ENCODE measurements around the gene CYP3A5.
"Not testable (repeated sequence)": the region's sequence is repeated elsewhere in the genome, so short reads cannot be mapped to it uniquely, and the experiment has no call there.

CYP3A5 gene

DNA sequence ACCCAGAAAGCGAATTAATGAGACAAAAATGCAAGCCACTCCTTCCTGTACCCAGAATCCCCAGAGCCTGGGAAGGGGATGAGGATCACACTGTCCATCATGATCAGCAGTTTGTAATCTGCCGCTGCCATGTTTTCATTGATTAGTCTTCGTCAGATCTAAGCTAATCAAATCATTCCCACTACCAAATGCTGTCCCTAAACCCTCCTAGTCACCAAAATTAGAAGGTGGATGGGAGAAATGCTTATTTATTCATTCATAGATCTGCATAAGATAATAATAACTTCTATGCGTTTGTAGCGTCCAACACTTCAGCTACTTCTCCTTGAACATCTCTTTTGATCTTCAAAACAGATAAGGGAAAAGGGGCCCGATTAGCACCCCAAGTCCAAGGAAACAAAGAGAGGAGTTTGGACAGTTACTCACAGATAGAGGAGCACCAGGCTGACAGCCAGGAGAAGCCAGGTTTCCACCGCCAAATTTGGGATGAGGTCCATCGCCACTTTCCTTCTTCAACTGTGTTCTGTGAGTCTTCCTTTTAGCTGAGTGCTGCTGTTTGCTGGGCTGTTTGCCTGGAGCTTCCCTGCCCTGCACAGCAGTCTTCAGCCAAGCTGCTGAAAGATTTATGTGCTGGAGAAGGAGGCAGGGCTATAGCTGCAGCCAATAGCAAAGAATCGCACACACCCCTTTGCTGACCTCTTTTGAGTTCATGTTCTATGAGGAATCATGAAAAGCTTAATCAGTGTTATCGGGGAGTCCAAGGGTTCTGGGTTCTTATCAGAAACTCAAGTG is at the start of gene CYP3A5:
Gene CYP3A5 (minus strand): TSS at position 597 of the 792 bp plus-strand sequence. CDS start 100 bp downstream, at position 497.
- DNase-seq, result no peak

- no peak for DNase-seq
These were observed 48.8 kb upstream of the CYP3A5 start for GRCh38 chr7:99728615-99729014.

DNA sequence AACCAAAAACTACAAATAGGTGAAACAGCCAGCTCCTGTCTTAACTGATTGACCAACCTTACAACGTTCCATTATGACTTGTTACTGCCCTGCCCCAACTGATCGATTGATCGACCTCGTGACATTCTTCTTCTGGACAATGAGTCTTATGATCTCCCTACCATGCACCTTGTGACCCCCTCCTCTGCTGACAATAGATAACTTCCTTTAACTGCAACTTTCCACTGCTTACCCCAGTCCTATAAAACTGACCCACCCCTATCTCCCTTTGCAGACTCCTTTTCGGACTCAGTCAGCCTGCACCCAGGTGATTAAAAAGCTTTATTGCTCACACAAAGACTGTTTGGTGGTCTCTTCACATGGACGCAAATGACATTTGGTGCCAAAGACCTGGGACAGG is 43.4 kb upstream of the CYP3A5 start:
- not testable (repeated sequence) for DNase-seq

DNA sequence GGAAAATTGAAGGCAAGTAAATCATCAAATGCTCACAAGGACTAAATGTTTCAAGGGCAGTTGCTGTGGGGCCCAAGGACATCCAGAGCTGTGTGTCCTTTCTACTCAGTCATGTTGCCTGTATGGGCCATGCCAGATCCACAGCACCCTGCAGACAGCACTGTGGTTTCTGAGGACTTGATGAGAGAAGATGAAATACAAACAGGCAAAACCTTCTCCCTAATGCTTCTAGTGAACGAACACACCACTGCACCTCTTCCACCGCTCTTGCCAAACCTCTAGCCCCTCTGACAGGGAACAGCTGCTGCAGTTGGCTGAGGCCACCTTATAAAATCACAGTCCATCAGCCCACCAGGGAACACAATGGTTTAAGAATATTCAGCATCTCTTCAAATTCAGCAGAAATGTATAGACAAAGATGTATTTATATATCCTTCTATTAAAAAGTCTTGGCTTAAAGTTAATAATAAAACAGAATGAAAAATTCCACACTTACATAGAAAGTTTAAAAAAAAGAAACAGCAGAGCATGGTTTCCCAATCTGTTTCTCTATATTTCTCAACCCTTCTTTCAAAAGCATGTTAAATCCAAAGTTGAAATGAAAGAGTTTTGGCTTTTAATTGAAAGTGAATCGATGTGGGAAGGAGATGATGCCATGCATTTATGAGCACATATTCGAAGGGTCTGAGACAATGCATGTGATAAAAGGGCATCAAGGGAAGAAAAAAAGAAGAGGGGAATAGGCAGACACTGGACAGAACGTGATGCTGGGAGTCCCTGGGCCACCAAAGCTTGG is 41.2 kb upstream of the CYP3A5 start:
- no peak for DNase-seq

DNA sequence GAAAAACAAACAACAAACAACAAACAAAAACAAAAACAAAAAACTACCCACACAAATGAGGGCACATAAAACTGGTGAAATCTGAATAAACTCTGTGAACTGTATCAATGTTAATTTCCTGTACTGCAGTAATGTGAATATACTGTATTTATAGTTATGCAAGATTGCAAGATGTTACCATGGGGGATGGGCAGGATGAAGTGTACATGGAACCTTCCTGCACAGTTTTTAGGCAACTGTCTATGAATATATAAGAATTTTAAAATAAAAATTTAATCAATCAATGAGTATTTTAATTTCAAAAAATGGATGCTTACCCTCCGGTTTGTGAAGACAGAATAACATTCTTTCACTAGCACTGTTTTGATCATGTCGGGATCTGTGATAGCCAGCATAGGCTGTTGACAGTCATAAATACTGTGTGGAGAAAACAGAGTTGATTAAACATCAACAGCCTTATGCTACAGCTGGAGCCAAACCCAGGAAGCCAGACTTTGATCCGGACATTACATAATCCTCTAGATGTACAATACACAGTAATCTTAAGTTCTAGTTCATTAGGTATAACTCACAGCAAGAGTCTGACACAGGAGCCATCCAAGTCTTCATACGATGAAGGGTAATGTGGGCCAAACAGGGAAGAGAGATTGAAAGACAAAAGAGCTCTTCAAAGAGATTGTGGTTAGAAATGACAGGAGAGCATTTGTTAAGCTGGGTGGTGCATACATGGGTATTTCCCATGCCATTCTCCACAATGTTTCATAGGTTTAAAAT is 40.4 kb upstream of the CYP3A5 start:
- DNase-seq, result no peak

- no peak for DNase-seq
These were observed 34.3 kb upstream of the CYP3A5 start for GRCh38 chr7:99713995-99714570.

GRCh38 chr7:99709838-99710578 is 30.2 kb upstream of the CYP3A5 start:
- no peak for DNase-seq

- no peak for DNase-seq
These were observed 29.5 kb upstream of the CYP3A5 start for GRCh38 chr7:99709260-99709659.

- DNase-seq, result no peak
These were observed 27.3 kb upstream of the CYP3A5 start for GRCh38 chr7:99707096-99707495.

GRCh38 chr7:99699946-99700345 is 20.1 kb upstream of the CYP3A5 start:
- no peak for DNase-seq

DNA sequence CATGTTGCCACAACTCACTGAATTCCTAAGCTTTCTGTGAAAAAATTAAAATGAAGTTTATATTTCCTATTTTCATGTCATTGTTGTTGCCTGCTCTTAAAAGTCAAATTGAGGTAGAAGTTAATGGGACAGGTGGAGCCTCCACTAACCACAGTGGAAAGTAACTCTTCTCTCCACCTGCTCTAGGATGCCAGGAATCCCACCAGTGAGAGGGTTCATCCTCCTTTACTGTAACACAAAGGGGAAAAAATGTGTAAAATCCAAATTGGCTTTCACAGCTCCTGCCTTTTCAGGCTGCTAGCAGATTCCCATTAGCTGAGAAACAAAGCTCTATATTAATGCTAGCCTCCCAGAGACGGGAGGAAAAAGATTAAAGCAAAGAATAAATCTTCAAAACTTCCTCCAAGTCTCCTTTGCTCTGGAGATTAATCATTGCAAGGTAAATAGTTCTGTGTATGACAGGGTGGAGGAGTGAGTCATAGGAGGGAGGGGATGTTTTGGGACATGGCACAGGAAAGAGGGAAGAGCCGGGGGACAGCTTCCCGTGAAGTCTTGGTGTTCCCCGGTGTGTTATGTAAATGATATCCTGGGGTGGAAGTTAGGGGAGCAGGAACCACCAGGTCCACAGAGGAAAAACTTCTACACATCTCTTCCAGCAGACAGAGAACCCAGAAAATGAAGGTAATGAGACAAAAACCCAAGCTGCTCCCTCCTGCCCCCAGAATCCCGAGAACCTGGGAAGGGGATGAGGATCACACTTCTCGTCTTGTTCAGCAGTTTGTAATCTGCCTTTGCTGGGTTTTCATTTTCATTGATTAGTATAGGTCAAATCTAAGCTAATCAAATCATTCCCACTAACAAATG is 19.3 kb upstream of the CYP3A5 start:
- not testable (repeated sequence) for DNase-seq

DNA sequence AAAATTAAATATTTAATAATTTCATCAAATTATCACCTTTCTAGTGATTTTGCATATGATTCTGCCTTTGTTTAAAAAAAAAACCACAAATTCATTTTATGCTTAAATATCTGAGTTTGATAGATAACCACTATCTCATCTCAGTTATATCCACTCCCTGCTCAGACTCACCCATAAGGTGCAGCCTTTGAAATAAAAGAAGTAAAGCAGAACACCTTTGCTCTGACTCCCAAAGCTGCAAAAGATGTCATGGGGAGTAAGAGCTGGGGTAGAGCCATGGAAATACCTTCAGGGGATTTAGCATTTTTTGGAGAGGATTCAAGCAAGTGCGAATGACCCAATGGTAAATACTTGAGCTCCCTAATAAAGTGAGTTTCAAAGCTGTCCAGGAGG is 15.1 kb upstream of the CYP3A5 start:
- no peak for DNase-seq

DNA sequence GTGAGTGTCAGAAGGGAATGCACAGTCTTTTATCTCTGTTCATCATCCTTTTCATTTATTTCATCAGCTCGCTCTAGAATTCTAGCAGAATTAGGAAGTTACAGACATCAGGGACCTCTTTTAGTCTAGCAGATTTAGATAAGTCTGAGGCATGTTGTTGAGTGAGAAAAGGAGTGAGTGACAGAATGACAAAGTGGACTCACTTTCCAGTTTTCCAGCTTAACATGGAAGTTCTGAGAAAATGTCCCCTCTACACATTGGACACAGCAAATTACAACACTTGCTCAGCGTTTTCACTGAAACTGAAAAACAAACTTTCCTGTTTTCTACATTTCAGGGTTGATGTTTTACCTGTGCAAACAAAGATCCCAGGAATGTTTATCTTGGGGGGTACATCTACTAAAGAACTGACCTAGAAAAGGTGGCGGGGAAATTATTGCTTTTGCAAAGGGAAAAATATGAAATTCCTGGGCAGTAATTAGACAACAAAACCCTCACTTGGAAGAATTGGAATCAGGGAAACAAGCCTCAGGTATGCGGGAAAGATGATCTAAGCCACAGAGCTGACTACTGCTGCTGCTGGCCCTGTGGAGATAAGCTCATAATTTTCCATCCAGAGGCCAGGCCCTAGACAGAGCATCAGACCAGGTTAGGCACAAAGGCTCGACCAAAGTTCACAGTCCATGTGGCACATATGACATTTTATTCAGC is 14.6 kb upstream of the CYP3A5 start:
- no peak for DNase-seq

- peak in 1 of 2 donors; percentile 4 for DNase-seq
These were observed 13.8 kb upstream of the CYP3A5 start for GRCh38 chr7:99693427-99694200.

GRCh38 chr7:99693100-99693426 is 13.3 kb upstream of the CYP3A5 start:
- no peak for DNase-seq

- DNase-seq, result not testable (repeated sequence)
These were observed 12.8 kb upstream of the CYP3A5 start for GRCh38 chr7:99692563-99692962.

GRCh38 chr7:99691658-99692057 is 11.9 kb upstream of the CYP3A5 start:
- not testable (repeated sequence) for DNase-seq

GRCh38 chr7:99690918-99691317 is 11.1 kb upstream of the CYP3A5 start:
- DNase-seq, result not testable (repeated sequence)

DNA sequence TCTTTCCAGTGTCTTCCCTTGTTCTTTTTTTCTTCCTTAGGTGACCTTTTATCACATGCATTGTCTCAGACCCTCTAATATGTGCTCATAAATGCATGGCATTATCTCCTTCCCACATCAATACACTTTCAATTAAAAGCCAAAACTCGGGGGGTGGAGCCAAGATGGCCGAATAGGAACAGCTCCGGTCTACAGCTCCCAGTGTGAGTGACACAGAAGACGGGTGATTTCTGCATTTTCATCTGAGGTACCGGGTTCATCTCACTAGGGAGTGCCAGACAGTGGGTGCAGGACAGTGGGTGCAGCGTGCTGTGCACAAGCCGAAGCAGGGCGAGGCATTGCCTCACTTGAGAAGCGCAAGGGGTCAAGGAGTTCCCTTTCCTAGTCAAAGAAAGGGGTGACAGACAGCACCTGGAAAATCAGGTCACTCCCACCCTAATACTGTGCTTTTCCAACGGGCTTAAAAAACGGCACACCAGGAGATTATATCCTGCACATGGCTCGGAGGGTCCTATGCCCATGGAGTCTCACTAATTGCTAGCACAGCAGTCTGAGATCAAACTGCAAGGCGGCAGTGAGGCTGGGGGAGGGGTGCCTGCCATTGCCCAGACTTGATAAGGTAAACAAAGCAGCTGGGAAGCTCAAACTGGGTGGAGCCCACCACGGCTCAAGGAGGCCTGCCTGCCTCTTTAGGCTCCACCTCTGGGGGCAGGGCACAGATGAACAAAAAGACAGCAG is 6.2 kb upstream of the CYP3A5 start:
- not testable (repeated sequence) for DNase-seq
